ENCODE measurements around the gene PRKRIP1.
"Not testable (repeated sequence)": the region's sequence is repeated elsewhere in the genome, so short reads cannot be mapped to it uniquely, and the experiment has no call there.

DNA sequence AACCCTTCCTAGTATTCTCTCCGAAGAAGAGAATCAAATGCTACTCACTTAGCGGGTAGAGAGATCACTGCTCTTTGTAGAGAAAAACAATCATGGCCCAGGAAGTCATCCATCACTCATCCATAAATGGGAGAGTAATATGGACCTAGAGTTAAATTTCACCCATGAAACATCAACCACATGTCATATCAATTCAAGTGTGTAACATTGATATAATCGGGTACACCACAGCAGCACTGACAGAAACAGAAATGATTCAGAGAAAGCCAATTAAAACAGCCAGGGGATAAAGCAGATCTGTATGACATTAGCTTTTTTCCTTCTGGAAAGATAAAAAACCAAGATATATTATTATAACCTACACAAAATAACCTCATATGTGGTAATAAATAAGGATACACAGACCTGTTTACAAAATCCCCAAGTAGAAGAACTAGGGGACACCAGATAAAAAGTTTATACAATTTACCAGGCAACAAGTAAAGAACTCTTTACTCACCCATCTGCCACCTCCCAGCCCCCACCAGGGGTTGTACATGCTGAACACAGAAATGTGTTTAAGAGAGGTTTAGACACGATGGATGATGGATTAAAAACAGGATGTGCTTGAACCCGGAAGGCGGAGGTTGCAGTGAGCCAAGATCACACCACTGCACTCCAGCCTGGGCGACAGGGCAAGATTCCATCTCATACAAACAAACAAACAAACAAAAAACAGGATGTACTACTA, 14.3 kb upstream of the PRKRIP1 start:
- TF ChIP-seq, protein P1, sequence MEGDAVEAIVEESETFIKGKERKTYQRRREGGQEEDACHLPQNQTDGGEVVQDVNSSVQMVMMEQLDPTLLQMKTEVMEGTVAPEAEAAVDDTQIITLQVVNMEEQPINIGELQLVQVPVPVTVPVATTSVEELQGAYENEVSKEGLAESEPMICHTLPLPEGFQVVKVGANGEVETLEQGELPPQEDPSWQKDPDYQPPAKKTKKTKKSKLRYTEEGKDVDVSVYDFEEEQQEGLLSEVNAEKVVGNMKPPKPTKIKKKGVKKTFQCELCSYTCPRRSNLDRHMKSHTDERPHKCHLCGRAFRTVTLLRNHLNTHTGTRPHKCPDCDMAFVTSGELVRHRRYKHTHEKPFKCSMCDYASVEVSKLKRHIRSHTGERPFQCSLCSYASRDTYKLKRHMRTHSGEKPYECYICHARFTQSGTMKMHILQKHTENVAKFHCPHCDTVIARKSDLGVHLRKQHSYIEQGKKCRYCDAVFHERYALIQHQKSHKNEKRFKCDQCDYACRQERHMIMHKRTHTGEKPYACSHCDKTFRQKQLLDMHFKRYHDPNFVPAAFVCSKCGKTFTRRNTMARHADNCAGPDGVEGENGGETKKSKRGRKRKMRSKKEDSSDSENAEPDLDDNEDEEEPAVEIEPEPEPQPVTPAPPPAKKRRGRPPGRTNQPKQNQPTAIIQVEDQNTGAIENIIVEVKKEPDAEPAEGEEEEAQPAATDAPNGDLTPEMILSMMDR (optimal IDR thresholded peaks at IDR 0.05 in 1 of 3, IDR thresholded peaks at IDR 0.05 in 1 of 3, conservative IDR thresholded peaks at IDR 0.05 in 1 of 3; ENCODE audit: extremely low read depth in 1 of 3, insufficient read depth in 2 of 3, low read length in 3 of 3), result not testable (repeated sequence)
- not testable (repeated sequence) for TF ChIP-seq EZH2 (IDR thresholded peaks at IDR 0.05; ENCODE audit: low read length)
